ENCODE data around the gene MTA3. TPM values are rescaled to one million over a fixed set of nuclear protein-coding genes. Genes with fewer than 3 reads are reported as not detected.

Gene MTA3
- total and polyA plus RNA-seq, 2 of the 8 experiments (the other 6 are each of a cell fraction or from before 2014, with no cell fraction given), result 125 to 184 TPM

DNA sequence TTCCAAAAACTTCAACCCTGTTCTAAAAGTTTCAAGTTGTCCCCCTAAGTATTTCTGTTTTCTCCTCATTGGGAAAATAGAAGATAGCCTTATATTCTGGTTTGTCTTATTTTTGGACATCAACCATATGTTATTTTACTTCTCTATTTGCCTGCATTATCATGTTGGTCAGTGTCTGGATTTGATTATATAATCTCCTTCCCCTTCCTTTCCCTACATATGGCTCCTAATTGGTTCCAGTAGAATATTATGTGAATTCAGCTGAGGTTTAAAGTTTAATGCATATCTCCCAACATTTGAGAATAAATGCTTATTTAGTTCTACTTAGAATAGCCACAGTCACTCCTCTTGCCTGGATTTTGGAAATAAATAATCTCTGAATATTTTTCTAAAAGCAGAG lies 128.6 kb downstream of the MTA3 start:
- Histone ChIP-seq H4K8ac (ENCODE audit: extremely low read depth, insufficient read depth, low read length) (no peak overlapping the region), H3K36me3 (ENCODE audit: control insufficient read depth in 2 of 4, insufficient read depth in 4 of 4, low read length in 3 of 4) (peaks cover 0 to 61% (median 5%) of the 10 kb centered on the region in 4 experiments; a peak in 6 of 8 replicates)
- TF ChIP-seq GABPA (IDR thresholded peaks at IDR 0.05; ENCODE audit: borderline replicate concordance, insufficient read depth, low read length) (no peak), KDM4A (IDR thresholded peaks at IDR 0.05; ENCODE audit: low read depth, low read length, severe bottlenecking) (no peak)

More for the DNA sequence above, 128.6 kb downstream of the MTA3 start:
- Histone ChIP-seq H3K4me2 (ENCODE audit: insufficient read depth in 1 of 2, low read depth in 2 of 2, low read length in 2 of 2) (no peak overlapping the region), H4K91ac (replicated peaks; ENCODE audit: insufficient read length, low read length) (no peak overlapping the region), H3K79me2 (ENCODE audit: control insufficient read depth in 1 of 2, insufficient read depth in 2 of 2, low read length in 2 of 2) (peaks cover 0 to 31% of the 10 kb centered on the region in 2 experiments; a peak in 2 of 4 replicates), H3K23ac (ENCODE audit: insufficient read length) (no peak overlapping the region), H4K20me1 (replicated peaks in 1 of 2; ENCODE audit: control insufficient read depth in 1 of 2, insufficient read depth in 2 of 2, low read length in 2 of 2) (peaks cover 0 to 6% of the 10 kb centered on the region in 2 experiments), H2BK12ac (ENCODE audit: low read depth, low read length) (no peak overlapping the region), H2AK5ac (ENCODE audit: low read depth, low read length) (no peak overlapping the region), H3K18ac (ENCODE audit: extremely low read depth, low read length) (no peak overlapping the region), H2BK120ac (replicated peaks; ENCODE audit: low read depth, low read length) (no peak overlapping the region), H3K9ac (replicated peaks in 1 of 4; ENCODE audit: extremely low read depth in 1 of 4, low read depth in 3 of 4, low read length in 3 of 4) (no peak overlapping the region), H2BK20ac (ENCODE audit: low read length) (no peak overlapping the region), H2BK5ac (ENCODE audit: low read depth, low read length) (no peak overlapping the region), H3K4ac (replicated peaks; ENCODE audit: insufficient read length, low read depth, low read length) (no peak overlapping the region), H3K4me3 (ENCODE audit: extremely low read depth in 1 of 4, insufficient read depth in 2 of 4, low read depth in 3 of 4, low read length in 4 of 4) (no peak overlapping the region), H3K79me1 (ENCODE audit: low read depth, low read length) (peaks cover 3% of the 10 kb centered on the region; the same call in 1 of the 2 replicates), H3K27me3 (replicated peaks in 1 of 4; ENCODE audit: control insufficient read depth in 3 of 4, extremely low read depth in 1 of 4, insufficient read depth in 3 of 4, low read length in 3 of 4) (no peaks in the 10 kb centered on the region), H3K4me1 (replicated peaks in 1 of 4; ENCODE audit: control insufficient read depth in 3 of 4, insufficient read depth in 4 of 4, low read length in 3 of 4) (no peaks in the 10 kb centered on the region), H2BK15ac (ENCODE audit: low read length) (no peak overlapping the region), H3K27ac (ENCODE audit: low read depth, low read length) (no peak overlapping the region), H4K5ac (ENCODE audit: insufficient read length, low read depth, low read length) (no peak overlapping the region), H3K23me2 (ENCODE audit: low read depth, low read length) (no peaks in the 10 kb centered on the region), H3K14ac (ENCODE audit: insufficient read length) (no peak overlapping the region), H2AFZ (ENCODE audit: low read length) (no peak overlapping the region), H3K9me3 (ENCODE audit: insufficient read depth in 2 of 2, low read depth in 1 of 2, low read length in 1 of 2) (no peaks in the 10 kb centered on the region), H3K56ac (replicated peaks; ENCODE audit: insufficient read length, low read depth, low read length) (no peak overlapping the region)
- FAIRE-seq (no peak), DNase-seq (ENCODE audit: low read depth in 1 of 2, low spot score in 2 of 2) (no peak)
- ChIA-PET CTCF (ENCODE audit: partially characterized antibody) (no interaction called here), POLR2A (ENCODE audit: partially characterized antibody) (no interaction called here)

Data from H1 (cell line).